Measurements from ENCODE around the gene FHOD3. TPM values are rescaled to one million over a fixed set of nuclear protein-coding genes. Genes with fewer than 3 reads are reported as not detected.
A peak's percentile ranks its signal among the peaks of the same experiment; 100 is the strongest.

The FHOD3 gene
- total and polyA plus RNA-seq, 9 of the 15 experiments (the other 6 are each of a cell fraction or from before 2014, with no cell fraction given): 0.11 TPM; not detected in 8

GRCh38 chr18:36334798-36335197 is 37.3 kb downstream of the FHOD3 start (continued):
- TF ChIP-seq HNRNPK (IDR thresholded peaks at IDR 0.05; ENCODE audit: low read depth, low read length, poor library complexity, severe bottlenecking) (no peak), HSF4 (CRISPR knock-in tag; IDR thresholded peaks at IDR 0.05; ENCODE audit: borderline replicate concordance) (no peak), GABPB1 (CRISPR knock-in tag; IDR thresholded peaks at IDR 0.05) (no peak)

DNA sequence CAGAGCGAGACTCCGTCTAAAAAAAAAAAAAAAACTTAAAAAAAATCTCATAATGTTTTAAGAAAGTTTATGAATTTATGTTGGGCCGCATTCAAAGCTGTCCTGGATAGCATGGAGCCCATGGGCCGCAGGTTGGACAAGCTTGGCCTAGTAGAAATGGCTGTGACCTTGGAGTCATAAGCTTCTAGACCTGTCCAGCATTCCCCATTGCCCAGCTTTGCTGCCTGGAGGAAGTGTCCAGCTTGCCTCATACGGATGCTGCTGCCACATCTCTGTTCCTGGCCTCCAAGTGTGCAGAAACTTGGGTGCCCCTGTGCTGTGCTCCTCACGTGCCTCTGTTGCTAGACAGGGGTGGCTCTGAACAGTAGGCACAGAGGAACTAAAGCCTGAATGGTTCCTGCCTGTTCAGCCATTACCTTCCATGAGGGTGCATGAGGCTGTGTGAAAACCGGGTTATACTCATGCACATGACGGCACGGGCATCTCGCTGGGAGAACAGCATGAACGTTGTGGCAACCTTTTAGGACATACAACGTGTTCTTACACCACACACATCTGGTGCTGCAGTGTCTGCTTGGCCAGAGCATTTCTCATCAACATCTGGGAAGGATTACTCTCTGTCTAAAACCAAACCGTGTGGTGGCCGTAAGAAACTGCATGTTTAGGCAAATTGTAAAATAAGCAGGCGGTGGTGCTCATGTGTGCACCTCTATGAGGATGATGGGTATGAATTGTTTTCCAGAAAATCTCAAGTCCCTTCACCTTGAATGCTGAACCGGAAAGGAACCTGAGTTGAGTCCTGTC is 38.2 kb downstream of the FHOD3 start:
- Histone ChIP-seq H3K9ac (ENCODE audit: insufficient read depth in 1 of 2, low read depth in 2 of 2, low read length in 2 of 2) (no peak overlapping the region), H3K36me3 (ENCODE audit: control insufficient read depth, insufficient read depth, low read length) (no peaks in the 10 kb centered on the region), H3K9me1 (ENCODE audit: control insufficient read depth, insufficient read depth, low read length) (peaks cover 2% of the 10 kb centered on the region), H3K27me3 (ENCODE audit: control insufficient read depth in 2 of 2, insufficient read depth in 2 of 2, low read length in 2 of 2) (peaks cover 11 to 32% of the 10 kb centered on the region in 2 experiments; a peak in 4 of 5 replicates), H3K79me2 (ENCODE audit: control insufficient read depth, insufficient read depth, low read length) (no peaks in the 10 kb centered on the region), H2AFZ (ENCODE audit: low read depth, low read length) (no peak overlapping the region), H4K20me1 (replicated peaks; ENCODE audit: control insufficient read depth, insufficient read depth, low read length) (0 out of 2 replicates have a peak, but pooled peaks cover 3% of the 10 kb centered on the region), H3K9me3 (replicated peaks; ENCODE audit: control insufficient read depth, insufficient read depth, low read depth, low read length) (no peaks in the 10 kb centered on the region), H3K4me3 (no peak overlapping the region), H3K4me1 (replicated peaks in 1 of 2; ENCODE audit: control insufficient read depth in 2 of 2, insufficient read depth in 2 of 2, low read length in 2 of 2) (no peaks in the 10 kb centered on the region), H3K4me2 (ENCODE audit: insufficient read depth, low read length) (no peak overlapping the region), H3K27ac (ENCODE audit: extremely low read depth, low read depth, low read length) (no peak overlapping the region)
- TF ChIP-seq, protein P1, sequence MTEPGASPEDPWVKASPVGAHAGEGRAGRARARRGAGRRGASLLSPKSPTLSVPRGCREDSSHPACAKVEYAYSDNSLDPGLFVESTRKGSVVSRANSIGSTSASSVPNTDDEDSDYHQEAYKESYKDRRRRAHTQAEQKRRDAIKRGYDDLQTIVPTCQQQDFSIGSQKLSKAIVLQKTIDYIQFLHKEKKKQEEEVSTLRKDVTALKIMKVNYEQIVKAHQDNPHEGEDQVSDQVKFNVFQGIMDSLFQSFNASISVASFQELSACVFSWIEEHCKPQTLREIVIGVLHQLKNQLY (CRISPR knock-in tag; conservative IDR thresholded peaks at IDR 0.05): no peak
- no peak for TF ChIP-seq ATF2 (CRISPR knock-in tag; IDR thresholded peaks at IDR 0.05)
- peak; percentile 38 for TF ChIP-seq ZFP36 (IDR thresholded peaks at IDR 0.05; ENCODE audit: low read depth, low read length, partially characterized antibody)
- TF ChIP-seq ZNF175 (CRISPR knock-in tag; IDR thresholded peaks at IDR 0.05; ENCODE audit: low read depth): no peak
- POLR2A ChIA-PET: interaction anchor here (0.5 to 1.1 kb wide), 3 partner anchors 9 to 69 kb away, joined by 3 to 4 read pairs (median 4); no protein-coding TSS in a partner anchor
- in situ Hi-C loops (cut with MboI): no loop called here
- 2% methylated on average over 14 of the region's 16 CpGs for WGBS (ENCODE audit: insufficient coverage, low coverage, missing lambda C conversion rate)
- intact Hi-C loops (cut with micrococcal nuclease): no loop called here
- CTCF ChIA-PET (ENCODE audit: low intra/inter-chr PET ratio): no interaction called here
- no TSS peak for BruUV-seq (replicated peaks)
- DNase-seq (ENCODE audit: extremely low read depth in 1 of 4, low spot score in 3 of 4) (no peak), ATAC-seq (peak; percentile 51), FAIRE-seq (peak; percentile 72)

Measured in K562 (cell line).